Fibroblast of skin of abdomen (primary cell): ENCODE results near the gene GTF3C2.
"Not testable (repeated sequence)": the region's sequence is repeated elsewhere in the genome, so short reads cannot be mapped to it uniquely, and the experiment has no call there.

Experiments
- DNase-seq: peaks from one replicate; pipeline ENCODE4 v3.0.0-alpha.2; 2013

GTF3C2 gene

GRCh38 chr2:27370816-27371620 lies 14.5 kb upstream of the GTF3C2 start:
- peak; percentile 31 for DNase-seq

- peak; percentile 99 for DNase-seq
Observed at GRCh38 chr2:27370026-27370815, 13.7 kb upstream of the GTF3C2 start, which contains the start of the genes EIF2B4 and SNX17. Gene EIF2B4 (minus strand): TSS chr2:27370338. CDS start chr2:27370314, 24 bp downstream. Gene SNX17 (plus strand): TSS chr2:27370616. CDS start chr2:27370744, 128 bp downstream.

- DNase-seq: peak; percentile 44
Observed at GRCh38 chr2:27369471-27370025, 13.0 kb upstream of the GTF3C2 start.

GRCh38 chr2:27363933-27364332 lies 7.4 kb upstream of the GTF3C2 start:
- no peak for DNase-seq

- no peak for DNase-seq
Observed at GRCh38 chr2:27362678-27363420, 6.3 kb upstream of the GTF3C2 start.

GRCh38 chr2:27356056-27356381 lies 545 bp downstream of the GTF3C2 start:
- DNase-seq: peak; percentile 37

- DNase-seq: no peak
Observed at GRCh38 chr2:27354597-27354927, 2.0 kb downstream of the GTF3C2 start.

GRCh38 chr2:27353762-27354596 lies 2.6 kb downstream of the GTF3C2 start:
- DNase-seq: peak; percentile 18

GRCh38 chr2:27353386-27353761 lies 3.2 kb downstream of the GTF3C2 start:
- not testable (repeated sequence) for DNase-seq

GRCh38 chr2:27351802-27352598 lies 4.6 kb downstream of the GTF3C2 start:
- DNase-seq: no peak

- DNase-seq: no peak
Observed at GRCh38 chr2:27350106-27350693, 6.4 kb downstream of the GTF3C2 start.

GRCh38 chr2:27347641-27348040 lies 8.9 kb downstream of the GTF3C2 start:
- no peak for DNase-seq

- DNase-seq: no peak
Observed at GRCh38 chr2:27336173-27336572, 20.4 kb downstream of the GTF3C2 start.

GRCh38 chr2:27335311-27335710 lies 21.3 kb downstream of the GTF3C2 start:
- DNase-seq: no peak

GRCh38 chr2:27324720-27325119 lies 31.8 kb downstream of the GTF3C2 start:
- DNase-seq: no peak

GRCh38 chr2:27323596-27324285 lies 32.8 kb downstream of the GTF3C2 start:
- DNase-seq: no peak

GRCh38 chr2:27322766-27323595 lies 33.6 kb downstream of the GTF3C2 start, which contains the start of gene MPV17:
Gene MPV17 (minus strand): TSS chr2:27323097. CDS start chr2:27322517, 580 bp downstream.
- DNase-seq: peak; percentile 89

- no peak for DNase-seq
Observed at GRCh38 chr2:27322301-27322765, 34.2 kb downstream of the GTF3C2 start.
